ENCODE measurements around the gene DNAJC15.
"Not testable (repeated sequence)": the region's sequence is repeated elsewhere in the genome, so short reads cannot be mapped to it uniquely, and the experiment has no call there.

DNAJC15 gene

GRCh38 chr13:43044720-43045301 is 21.4 kb downstream of the DNAJC15 start:
- no peak for DNase-seq (ENCODE audit: low spot score)

- DNase-seq (ENCODE audit: low spot score) = not testable (repeated sequence)
Observed at GRCh38 chr13:43045302-43045773, 22.0 kb downstream of the DNAJC15 start.

GRCh38 chr13:43046259-43046658 is 22.9 kb downstream of the DNAJC15 start:
- DNase-seq (ENCODE audit: low spot score) = no peak

GRCh38 chr13:43054803-43055802 is 31.7 kb downstream of the DNAJC15 start:
- peak; percentile 17 for DNase-seq (ENCODE audit: low spot score)

- DNase-seq (ENCODE audit: low spot score) = no peak
Observed at GRCh38 chr13:43057653-43058317, 34.4 kb downstream of the DNAJC15 start.

- peak; percentile 77 for DNase-seq (ENCODE audit: low spot score)
Observed at GRCh38 chr13:43058318-43058674, 34.9 kb downstream of the DNAJC15 start.

- DNase-seq (ENCODE audit: low spot score) = no peak
Observed at GRCh38 chr13:43058831-43059230, 35.4 kb downstream of the DNAJC15 start.

GRCh38 chr13:43059779-43060178 is 36.4 kb downstream of the DNAJC15 start:
- DNase-seq (ENCODE audit: low spot score) = not testable (repeated sequence)

- not testable (repeated sequence) for DNase-seq (ENCODE audit: low spot score)
Observed at GRCh38 chr13:43060806-43061205, 37.4 kb downstream of the DNAJC15 start.

GRCh38 chr13:43061496-43062280 is 38.3 kb downstream of the DNAJC15 start:
- DNase-seq (ENCODE audit: low spot score) = no peak

GRCh38 chr13:43071824-43072223 is 48.4 kb downstream of the DNAJC15 start:
- no peak for DNase-seq (ENCODE audit: low spot score)

GRCh38 chr13:43072394-43072793 is 49.0 kb downstream of the DNAJC15 start:
- DNase-seq (ENCODE audit: low spot score) = no peak

GRCh38 chr13:43074824-43075510 is 51.6 kb downstream of the DNAJC15 start:
- no peak for DNase-seq (ENCODE audit: low spot score)

GRCh38 chr13:43075511-43075902 is 52.1 kb downstream of the DNAJC15 start:
- not testable (repeated sequence) for DNase-seq (ENCODE audit: low spot score)

GRCh38 chr13:43077046-43077445 is 53.7 kb downstream of the DNAJC15 start:
- DNase-seq (ENCODE audit: low spot score) = no peak

GRCh38 chr13:43077461-43077860 is 54.1 kb downstream of the DNAJC15 start:
- no peak for DNase-seq (ENCODE audit: low spot score)

GRCh38 chr13:43077906-43078305 is 54.5 kb downstream of the DNAJC15 start:
- no peak for DNase-seq (ENCODE audit: low spot score)

GRCh38 chr13:43078399-43078798 is 55.0 kb downstream of the DNAJC15 start:
- DNase-seq (ENCODE audit: low spot score) = no peak

- no peak for DNase-seq (ENCODE audit: low spot score)
Observed at GRCh38 chr13:43079392-43079931, 56.1 kb downstream of the DNAJC15 start.

GRCh38 chr13:43080199-43080598 is 56.8 kb downstream of the DNAJC15 start:
- DNase-seq (ENCODE audit: low spot score) = no peak

- DNase-seq (ENCODE audit: low spot score) = no peak
Observed at GRCh38 chr13:43081866-43082265, 58.5 kb downstream of the DNAJC15 start.
